ENCODE data around the gene SEL1L3. TPM values are rescaled to one million over a fixed set of nuclear protein-coding genes. Genes with fewer than 3 reads are reported as not detected.

The SEL1L3 gene
- polyA plus RNA-seq, 3 donors = 18.2 to 23.2 (median 21.9) TPM

DNA sequence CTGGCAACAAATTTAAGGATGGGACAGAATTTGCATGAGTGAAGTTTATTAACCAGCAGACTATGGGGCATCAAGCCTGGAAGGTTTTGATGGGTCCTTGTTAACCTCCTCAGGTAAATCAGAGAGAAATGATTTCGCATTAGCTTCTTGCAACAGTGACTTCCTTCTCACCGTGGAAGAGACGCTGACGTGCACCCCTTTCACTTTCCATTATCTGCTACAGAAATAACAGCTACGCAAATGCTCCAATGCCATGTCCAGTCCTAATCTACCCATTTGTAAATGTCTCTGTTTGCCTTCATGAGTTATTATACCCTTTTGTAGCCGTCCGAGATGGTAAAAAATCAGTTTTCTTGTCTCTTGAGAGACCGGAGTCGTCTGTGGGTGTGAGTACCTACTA is 106.9 kb downstream of the SEL1L3 start:
- DNase-seq = no peak

DNA sequence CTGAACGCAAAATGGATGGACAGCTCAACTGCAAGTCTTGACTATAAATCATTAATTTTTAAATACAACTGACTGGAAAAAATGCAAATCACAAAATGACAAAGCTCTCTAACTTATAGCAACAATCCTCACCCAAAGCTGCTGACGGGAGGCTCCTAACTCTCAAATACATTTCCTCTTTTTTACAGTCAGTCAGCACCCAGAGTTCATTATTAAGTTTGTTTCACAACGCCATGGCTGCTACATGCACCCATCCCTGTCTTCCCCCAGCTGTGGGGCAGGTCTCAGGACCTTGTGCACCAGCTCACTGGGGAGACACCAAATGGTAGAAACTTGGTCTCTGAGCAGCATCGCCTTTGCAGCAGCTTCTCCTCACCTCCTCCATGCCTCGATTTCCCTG is 109.5 kb downstream of the SEL1L3 start:
- DNase-seq = no peak

DNA sequence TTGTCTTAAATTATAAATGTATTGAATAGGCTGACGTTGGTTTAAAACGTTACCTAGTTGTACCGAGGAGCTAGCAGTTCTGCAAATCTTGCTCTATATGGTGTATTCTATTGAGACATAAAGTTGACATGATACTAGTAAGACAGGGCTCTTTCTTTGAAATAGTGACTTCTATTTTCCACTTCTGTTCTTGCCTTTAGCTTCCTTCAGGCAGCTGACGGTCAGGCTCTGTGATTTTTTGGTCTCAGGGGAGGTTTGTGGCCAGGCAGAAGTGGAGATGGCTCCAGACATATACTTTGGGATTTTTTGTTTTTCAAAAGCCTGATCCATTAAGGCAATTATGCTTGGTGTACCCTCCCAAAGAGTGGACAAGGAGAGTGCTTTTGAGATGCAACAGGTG is 111.9 kb downstream of the SEL1L3 start:
- DNase-seq = no peak

DNA sequence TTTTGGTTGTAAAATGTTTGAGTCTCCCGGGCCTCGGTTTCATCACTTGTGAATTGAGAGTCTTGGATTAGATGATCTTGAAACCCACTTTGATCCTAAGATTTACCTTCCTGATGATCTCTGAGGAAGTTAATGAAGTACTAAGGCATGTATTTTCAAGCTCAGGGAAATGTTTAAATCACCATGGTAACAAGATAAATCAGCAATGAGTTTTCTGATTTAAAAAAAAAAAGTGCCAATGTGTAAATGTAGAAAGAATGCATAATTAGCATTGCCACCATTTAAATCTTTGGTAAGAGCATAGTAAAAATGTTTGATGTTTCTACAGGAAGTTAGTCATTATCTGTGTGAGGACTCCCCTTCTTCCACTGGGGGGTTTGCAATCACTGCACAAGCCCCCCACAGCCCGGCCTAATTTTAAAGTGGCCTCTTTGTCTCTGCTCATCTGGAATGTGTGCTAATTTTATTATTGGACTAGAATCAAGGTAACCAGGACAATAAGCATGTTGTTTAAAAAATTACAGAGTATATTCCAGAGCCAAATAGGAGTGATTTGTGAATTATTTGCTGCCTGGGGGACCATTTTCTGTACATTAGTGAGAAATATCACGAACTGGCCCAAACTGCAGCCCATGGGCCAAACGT is 113.5 kb downstream of the SEL1L3 start:
- DNase-seq = no peak

DNA sequence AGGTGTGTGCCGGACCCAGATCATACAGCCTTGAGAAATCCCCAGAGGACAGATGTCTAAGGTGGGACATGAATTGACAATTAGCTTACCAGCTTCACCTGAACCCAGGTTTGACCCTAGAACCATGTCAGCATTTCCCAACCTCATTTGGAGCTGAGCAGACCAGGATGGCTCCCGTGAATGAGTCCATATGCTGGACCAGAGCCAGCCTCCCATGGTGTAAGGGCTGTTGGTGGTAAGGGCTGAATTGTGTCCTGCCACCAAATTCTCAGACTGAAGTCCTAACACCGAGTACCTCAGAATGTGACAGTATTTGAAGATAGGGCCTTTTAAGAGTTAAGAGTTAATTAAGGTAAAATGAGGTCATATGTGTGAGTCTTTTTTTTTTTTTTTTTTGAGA is 118.8 kb downstream of the SEL1L3 start:
- DNase-seq = no peak

DNA sequence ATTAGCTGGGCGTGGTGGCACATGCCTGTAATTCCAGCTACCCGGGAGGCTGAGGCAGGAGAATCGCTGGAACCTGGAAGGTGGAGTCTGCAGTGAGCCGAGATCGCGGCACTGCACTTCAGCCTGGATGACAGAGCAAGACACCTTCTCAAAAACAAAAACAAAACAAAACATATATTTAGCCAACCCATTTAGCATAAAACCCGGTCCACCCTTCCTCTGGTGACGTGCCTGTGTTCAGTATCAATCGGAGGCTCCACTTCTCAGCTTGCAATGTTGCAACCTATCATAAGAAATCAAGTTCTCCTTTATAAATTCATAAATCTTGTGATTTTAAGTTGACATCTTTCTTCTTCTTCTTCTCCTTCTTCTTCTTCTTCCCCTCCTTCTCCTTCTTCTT is 133.2 kb downstream of the SEL1L3 start:
- no peak for DNase-seq

DNA sequence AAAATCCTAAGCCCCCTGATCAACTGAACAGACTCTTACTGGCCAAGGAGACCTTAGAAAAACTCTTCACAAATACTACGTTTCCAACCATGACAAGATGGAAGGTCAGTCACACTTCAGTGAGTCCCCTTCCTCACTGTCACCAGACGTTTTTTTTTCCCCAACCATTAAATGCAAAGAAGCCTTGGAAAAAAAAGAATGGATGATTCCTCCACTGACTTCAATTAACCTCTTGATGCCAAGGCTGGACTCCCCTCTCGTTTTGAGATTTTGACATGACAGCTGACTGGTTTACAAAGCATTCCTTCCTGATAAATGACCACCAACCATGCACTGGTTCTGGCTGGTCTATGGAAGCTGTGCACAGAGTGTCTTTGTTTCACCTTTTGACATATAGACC is 133.9 kb downstream of the SEL1L3 start:
- DNase-seq = peak; percentile 24

DNA sequence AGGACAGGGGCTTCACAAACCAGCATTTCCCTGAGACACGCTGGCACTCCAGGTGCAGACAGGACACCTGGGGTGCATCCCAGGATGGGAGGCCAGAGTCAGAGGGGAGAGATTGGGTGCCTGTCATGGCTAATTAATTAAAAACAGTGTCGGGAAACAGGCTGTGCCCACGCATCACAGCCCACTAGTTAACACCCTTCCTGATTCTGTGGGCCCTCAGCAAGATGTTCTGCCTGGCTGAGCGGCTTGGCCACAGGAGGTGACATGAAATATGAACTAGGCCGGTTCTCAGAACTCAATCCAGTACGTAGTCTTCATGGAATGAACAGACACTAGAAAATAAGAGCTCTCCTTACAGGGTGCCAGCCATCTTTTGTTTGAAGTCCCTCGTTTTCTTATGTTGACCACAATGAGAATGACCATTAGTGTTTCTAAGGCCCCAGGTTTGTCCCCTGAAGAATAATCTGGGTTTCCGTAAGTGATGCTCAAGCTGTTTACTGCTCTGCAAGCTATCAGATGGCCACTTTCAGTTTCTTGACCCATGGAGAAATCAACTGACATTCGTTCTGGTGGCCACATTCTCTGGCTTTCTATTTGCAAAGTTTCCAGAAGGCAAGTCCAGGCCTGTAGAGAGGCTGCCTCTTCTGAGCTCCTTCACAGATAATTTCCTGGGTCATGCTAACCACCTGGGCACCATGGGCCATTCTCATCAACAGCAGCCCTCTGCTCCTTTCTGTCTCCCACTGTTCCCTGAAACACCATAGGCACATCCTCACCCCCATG is 134.9 kb downstream of the SEL1L3 start:
- peak; percentile 49 for DNase-seq

DNA sequence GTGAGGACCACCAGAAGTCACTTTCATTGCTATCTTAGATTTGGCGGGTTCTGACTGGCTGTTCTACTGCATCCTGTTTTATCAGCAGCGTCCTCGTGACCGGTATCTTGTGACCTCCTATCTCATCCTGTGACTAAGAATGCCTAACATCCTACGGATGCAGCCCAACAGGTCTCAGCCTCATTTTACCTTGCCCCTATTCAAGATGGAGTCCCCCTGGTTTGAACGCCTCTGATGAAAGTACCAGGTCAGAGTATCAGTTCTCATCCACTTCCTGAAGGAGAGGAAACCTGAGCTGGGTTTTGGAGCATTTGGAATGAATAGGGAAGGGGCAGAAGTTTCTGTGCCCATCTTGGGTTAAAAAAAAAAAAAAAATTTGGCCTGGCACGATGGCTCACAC is 136.9 kb downstream of the SEL1L3 start:
- DNase-seq = no peak

DNA sequence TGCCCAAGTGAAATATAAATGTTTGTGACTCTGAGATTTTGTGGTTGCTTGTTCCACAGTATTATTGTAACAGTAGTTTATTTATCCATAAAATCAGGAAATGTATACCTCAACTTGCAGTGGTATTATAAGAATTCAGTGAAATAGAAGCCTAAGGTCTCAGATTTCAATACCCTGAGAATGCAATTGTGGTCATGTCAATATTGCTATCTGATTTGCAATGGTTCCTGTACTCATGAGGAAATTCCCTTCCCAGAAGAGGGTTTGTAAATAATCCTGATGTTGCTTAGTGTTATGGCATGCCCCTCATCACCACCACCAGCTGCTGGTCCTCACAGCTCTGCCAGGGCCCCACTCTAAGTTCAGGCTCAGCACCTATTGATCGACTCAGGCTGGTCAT is 139.4 kb downstream of the SEL1L3 start:
- DNase-seq = no peak

DNA sequence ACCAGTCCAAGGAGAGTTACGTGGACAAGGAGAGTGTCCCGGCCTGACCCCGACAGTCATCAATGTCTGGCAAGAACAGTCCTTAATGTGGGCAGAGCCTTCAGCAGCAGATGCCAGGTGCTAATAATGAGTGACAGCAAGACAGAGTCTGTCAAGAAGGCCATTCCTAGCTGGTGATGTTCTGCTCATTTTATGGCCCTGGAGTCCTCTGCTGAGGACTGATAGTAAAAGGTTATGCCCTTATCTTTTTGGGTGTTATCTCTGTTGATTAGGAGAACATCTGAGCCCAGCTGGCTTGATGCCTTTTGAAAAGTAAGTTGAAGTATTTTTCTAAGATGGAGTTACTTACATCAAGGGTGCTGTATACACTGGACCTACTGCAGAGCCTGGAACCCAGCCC is 139.8 kb downstream of the SEL1L3 start:
- no peak for DNase-seq

DNA sequence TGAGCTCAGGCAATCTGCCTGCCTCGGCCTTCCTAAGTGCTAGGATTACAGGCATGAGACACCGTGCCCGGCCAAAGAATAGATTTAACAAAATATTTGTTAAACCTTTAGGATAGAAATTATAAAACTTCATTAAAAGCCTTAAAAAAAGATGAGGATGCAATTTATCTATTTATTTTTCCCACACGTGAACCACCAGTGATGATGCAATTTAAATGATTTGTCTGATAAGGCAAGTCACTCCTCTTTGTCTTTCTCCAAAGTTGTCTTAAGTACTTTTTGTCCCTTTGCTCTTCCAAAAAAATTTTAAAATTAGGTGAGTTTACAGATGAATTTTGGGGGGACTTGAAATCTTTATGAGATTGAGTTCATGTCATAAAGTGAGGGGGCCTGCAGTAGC is 149.0 kb downstream of the SEL1L3 start:
- DNase-seq = no peak

DNA sequence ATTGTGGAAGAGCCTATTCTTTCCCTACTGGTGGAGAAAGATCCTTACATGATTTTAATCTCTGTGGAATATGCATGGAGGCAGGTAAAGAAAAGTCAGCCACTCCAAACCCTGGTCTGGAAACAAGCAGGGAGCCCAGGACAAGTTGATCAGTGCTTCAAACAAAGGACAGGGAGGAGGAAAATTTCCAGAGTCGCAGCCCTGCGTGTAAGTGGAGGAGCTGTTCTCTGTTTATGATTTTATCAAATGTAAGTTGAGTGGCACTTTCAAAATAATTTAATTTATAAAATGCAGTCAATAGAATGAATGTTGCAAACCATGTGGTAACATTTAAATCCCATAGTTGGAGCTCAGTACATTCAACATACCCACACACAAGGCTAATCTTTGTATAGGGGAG is 150.2 kb downstream of the SEL1L3 start:
- no peak for DNase-seq

DNA sequence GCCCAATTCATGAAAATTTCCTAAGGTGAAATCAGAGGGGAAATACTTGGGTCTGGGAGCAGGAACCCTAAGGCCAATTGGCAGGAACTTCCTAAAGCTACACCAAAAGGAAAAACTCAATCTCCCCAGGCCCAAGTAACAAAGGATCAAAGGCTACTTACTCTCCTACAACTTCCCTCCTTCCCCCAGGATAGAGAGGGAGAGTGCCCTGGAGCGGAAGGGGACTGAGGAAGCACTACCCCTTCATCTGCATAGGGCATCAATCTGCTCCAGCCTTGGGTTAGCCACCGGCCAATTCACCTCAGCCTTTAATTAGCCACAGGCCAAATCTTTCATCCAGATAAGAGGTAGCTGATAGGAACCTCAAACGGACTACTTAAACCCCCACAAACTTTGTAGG is 152.2 kb downstream of the SEL1L3 start:
- no peak for DNase-seq

DNA sequence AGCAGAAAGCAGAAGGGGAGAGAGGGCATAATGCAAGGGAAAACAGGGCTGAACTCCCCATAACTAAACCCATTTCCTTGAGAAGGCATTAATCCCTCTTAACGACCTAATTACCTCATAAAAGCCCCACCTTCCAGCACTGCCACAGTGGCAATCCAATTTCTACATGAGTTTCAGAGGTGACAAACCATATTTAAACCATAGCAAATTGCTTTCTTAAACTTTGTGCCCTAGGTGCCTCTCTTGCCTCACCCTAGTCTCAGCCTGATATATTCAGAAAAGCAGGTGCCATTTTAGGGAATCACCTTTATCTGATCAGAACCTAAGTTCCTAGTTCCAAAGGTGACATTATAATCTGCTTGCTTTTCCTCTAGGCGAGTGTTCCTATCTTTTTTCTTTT is 158.3 kb downstream of the SEL1L3 start:
- DNase-seq = no peak

DNA sequence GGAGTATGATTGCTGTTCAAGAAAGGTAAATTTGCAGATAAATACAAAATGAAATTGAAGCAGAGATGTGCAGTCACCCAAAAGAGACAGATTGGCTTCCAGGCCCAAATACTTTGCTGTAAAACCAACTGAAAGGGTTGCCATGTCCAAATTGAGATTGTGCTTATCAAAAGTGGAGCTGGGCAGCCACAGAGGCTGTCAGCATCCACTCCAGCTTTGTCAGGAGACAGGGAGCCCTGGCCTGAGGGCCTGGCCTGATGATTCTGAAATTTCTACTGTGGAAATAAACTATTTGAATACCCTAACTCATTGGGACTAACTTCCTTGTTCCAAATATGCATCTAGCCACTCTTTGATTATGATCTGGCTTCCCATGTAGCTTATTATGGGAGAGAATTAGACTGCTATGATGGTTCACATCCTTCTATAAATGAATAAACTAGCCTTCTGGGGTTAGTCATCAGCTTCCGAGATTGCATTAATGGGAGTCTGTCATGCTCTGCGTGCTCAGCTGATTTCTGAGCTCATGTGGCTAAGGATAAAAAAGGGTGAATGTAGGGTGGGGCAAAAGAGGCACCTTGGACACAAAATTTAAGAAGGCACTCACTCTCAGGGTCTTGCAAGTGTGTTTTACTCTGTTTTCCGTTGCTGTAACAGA is 158.9 kb downstream of the SEL1L3 start:
- DNase-seq = no peak

DNA sequence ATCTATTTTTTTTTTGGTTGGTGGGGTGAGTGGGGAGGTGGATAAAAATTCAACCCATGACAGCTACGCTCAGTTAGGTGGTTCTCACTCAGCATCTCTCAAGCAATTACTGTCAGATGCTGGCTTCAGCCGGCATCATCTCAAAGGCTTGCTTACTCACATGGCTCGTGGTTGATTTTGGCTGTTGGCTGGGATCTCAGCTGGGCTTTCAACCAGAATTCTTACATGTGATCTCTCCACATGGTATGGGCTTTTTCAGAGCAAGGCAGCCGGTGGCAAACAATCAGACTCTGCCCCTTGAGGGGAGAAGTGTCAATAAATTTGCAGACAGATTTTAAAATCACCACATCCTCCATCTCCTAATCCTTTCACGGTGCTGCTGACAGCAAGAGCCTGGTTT is 159.9 kb downstream of the SEL1L3 start:
- DNase-seq = no peak

DNA sequence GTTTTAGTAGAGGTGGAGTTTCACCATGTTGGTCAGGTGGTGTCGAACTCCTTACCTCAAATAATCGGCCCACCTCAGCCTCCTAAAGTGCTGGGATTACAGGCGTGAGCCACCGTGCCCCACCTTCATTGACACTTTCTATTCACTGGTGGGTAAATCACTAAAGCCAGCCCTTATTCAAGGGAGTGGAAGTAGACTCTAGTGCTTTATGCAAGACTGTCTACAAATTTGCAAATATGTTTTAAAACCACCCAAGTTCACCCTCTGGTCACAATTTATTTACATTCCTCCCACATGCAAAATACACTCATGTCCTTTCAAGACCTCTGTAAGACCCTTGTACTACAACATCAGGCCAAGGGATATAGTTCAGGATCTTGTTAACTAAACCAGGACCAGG is 162.1 kb downstream of the SEL1L3 start:
- DNase-seq = no peak

DNA sequence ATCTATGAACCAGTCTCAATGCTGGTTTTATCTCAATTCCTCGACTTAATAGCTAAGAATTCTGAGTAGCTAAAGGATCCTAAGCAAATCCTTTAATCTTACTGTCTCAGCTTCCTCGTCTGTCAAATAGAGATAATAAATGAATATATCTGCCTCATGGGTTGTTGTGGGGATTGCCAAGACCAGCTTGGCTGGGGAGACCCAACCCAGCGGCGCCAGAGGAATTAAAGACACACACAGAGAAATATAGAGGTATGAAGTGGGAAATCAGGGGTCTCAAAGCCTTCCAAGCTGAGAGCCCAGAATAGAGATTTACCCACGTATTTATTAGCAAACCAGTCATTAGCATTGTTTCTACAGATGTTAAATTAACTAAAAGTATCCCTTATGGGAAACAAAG is 165.3 kb downstream of the SEL1L3 start:
- DNase-seq = no peak

All from renal pelvis (tissue), 4 donors.